GM18909 (cell line): ENCODE measurements around the gene GNLY.
"Not testable (repeated sequence)": the region's sequence is repeated elsewhere in the genome, so short reads cannot be mapped to it uniquely, and the experiment has no call there.

Experiments used
- ATAC-seq: cut with Tn5 transposase; IDR thresholded peaks from one replicate; pipeline ENCODE4 v1.9.1; 2021; ENCODE audit warnings: mild to moderate bottlenecking; ENCODE audit not compliant: unreplicated experiment, poor library complexity

GNLY gene

DNA sequence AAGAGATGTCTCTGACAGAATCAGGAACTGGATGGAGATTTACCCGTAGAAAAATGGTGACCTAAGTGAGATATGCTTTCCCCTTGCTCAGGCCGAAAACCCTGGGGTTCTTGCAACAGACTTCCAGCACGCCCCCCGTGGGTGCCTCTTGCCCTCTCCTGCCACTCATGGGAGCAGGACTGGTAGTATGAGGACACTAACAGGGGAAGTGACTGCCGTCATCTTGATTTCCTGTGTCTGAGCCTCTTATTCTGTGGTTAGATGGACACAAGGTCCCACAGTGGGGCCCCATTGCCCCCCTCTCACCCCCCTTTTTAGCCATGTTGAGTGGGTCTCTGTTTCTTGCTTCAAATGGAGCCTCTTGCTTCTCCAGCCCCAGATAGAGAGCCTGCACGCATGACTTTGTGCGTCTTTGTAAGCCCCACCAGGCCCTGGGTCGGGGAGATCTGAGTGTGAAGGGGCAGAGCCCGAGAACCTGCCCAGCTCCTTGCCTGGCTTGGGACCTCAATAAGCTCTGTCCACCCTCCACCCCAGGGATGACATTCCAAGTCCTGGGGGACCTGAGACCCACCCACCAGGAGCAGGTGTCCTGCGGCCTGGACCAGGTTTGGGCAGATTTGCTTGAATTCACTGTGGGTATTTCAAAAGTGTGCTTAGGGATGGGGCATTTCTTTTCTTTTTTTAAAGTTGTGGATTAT lies 12.6 kb downstream of the GNLY start:
- no peak for ATAC-seq

GRCh38 chr2:85707304-85707703 lies 13.1 kb downstream of the GNLY start:
- peak; percentile 58 for ATAC-seq

DNA sequence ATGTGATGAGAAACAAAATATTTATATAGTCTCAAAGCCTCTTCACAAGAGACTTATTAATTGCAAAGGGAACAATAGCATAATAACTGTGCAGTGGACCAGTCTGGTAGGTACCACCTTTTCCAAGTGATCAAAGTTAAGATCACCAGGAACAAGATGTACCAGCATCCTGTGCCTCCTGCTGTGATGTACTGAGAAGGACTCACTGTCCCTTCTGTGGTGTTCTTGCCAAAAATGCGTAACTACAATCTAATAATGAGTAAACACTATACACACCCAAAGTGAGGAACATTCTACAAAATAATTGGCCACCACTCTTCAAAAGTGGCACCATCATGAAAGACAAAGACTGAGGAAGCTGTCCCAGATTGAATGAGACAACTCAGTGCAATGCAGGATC lies 14.5 kb downstream of the GNLY start:
- ATAC-seq = no peak

DNA sequence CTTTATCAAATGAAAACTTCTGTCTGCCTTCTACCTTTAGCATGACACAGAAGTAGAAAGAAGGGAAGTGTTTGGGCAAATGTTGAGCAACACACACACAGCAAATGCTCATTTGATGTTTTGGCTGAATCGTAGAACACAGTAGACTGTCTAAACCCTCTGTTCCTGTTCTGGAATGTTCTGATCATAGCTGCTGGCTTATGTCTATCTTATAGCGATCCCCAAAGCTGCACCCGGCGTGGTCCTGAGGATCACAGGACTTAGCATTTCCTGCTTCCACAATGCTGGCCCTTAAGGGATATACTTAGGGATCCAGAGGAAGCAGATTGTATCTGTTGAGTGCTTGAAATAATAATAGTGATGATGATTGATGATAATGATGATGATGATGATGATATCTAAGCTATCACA lies 15.2 kb downstream of the GNLY start:
- ATAC-seq = no peak

GRCh38 chr2:85710687-85711577 lies 16.8 kb downstream of the GNLY start:
- ATAC-seq = no peak

DNA sequence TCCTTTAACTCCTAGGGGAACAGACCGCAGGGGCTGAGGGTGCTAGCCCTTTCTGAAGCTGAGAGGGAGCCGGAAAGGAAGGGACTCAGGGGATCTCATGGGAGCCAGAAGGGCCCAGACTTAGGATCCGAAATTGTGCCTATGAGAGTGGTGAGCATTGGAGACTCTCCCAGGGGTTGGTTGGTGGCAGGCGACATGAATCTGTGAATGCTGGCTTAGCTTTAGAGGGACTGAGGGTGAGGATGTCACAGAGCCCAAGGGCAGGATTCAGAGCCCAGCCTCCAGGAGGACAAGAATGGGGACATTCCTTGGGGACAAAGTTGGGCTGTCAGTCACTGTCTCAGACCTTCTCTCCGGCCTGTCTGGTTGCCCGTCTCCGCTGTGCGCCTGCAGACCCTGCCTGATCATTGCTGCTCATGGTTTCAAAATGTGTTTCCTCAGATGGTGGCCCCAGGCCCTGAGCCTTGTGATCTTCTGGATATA lies 17.5 kb downstream of the GNLY start:
- ATAC-seq = no peak

DNA sequence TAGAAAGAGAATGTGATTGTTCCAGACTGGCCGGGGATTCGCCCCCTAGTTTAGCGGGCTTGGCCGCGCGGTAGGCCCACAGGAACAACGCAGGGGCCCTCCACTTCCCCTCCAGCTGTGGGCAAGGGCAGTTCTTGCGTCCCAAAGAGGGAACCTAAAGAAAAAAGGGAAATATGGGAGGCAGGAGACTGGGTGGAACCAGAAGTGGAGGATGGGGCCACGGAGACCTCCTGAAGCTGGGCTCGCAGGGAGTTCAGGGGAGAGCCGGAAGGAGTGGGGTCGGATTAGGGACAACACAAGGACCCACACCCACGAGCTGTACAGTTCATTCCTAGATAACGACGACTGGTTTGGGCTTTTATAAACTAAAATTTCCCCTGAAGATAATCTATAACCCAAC lies 18.2 kb downstream of the GNLY start:
- ATAC-seq = no peak

DNA sequence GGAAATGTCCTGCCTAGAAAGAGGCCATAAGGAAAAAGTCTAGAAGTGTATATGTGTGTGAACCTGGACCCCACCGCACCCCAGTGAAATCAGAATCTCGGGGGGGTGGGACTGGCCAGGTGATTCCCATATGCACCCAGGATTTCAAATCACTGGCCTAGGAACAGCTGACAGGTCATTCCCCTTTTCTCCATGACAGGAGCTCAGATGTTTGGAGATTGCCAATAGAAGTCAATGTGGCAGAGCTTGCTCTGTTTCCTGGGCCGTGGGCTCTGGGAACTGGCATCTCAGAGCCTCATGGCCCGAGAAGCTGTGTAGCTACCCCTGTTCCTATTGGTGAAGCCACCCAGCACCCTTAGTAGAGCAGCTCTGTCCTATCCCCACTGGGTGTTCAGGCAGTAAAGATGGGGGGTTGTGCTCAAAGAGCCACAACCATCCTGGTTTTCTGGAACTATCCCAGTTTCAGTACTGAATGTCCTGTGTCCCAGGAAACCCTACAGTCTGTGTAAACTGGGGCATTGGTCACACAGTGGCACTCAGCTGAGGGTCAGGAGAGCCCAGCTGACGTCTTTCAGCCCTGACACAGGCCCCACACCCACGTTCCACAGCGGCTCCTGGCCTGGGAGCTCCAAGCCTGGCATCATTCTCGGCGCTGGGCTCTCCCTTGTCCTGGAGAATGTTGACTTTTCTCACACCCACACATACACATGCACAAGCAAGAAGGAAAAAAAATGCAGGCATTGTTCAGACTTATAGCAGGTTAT lies 18.9 kb downstream of the GNLY start:
- ATAC-seq = no peak

GRCh38 chr2:85713836-85714235 lies 19.7 kb downstream of the GNLY start:
- ATAC-seq = no peak

DNA sequence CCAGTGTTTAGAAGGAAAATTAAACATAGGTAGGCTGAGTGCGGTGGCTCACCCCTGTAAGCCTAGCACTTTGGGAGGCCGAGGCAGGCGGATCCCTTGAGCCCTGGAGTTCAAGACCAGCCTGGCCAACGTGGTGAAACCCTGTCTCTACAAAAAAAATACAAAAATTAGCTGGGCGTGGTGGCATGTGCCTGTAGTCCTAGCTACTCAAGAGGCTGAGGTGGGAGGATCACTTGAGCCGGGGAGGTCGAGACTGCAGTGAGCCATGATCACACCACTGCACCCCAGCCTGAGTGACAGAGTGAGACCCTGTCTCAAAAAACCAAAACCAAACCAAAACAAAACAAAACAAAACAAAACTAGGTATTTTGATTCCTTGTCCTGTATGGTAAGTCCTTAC lies 20.3 kb downstream of the GNLY start:
- not testable (repeated sequence) for ATAC-seq

DNA sequence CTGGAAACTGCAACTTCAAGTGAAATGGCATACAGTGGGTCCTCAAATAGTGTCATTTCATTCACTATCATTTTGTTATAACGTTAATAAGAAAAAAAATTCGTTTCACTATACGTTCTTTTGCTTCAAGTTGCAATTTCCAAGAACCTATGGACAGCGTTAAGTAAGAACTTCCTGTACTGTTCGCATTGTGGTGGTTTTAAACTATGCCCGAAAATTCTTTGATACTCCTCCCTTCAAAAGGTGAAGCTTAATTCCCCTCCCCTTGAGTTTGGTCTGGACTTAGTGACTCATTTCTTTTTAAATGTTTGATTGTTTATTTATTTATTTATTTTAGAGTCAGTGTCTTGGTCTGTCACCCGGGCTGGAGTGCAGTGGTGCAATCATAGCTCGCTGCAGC lies 20.7 kb downstream of the GNLY start:
- no peak for ATAC-seq

GRCh38 chr2:85716346-85716914 lies 22.3 kb downstream of the GNLY start:
- ATAC-seq = no peak

DNA sequence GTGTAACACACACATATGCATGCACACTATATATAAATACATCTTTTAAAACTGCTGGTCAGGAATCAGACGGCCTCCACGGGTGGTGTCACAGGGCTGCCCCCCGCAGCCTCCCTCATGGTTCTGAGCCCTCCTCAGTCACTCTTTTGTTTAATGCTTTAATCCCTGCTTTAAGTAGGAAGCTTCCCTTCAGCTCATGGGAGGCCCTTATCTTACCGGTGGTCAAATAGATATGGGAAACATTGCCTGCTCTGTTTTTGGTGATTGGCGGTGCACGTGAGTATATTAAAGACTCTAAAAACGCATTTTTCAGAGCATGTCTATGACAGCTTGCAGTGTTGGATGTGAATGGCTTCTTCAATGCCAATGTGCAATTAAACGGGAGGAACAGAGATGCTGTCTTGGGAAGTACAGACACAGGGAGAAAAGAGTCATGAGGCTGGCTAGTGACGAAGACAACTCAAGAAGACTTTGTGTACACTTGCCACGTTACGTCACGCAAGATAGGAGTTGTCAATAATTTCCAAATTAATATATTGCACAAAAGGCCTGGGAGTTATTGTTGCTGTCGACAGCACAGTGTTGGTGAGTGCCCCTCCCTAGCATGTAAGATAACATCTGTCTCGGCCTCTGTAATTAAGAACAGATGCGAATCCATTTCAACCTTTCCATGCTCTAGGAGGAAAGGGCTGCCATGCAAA lies 23.3 kb downstream of the GNLY start:
- no peak for ATAC-seq

DNA sequence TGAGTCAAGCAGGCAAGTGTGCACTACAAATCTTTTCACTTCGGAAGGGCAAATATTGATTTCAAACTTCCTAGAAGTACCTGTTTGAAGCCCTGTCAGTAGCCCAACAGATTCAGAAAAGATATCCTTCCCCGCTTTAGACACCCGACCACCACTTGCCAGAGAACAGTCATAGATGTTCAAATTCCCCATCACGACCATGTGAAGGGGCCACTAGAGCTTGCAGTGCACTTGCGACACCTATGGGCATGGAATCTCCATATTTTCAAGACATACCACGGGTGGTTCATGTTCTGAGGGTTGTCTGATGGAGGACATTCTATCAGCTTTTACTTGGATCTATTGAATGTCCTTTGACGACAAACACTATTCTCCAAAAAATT lies 23.8 kb downstream of the GNLY start:
- no peak for ATAC-seq

GRCh38 chr2:85718885-85719492 lies 24.8 kb downstream of the GNLY start:
- ATAC-seq = no peak

DNA sequence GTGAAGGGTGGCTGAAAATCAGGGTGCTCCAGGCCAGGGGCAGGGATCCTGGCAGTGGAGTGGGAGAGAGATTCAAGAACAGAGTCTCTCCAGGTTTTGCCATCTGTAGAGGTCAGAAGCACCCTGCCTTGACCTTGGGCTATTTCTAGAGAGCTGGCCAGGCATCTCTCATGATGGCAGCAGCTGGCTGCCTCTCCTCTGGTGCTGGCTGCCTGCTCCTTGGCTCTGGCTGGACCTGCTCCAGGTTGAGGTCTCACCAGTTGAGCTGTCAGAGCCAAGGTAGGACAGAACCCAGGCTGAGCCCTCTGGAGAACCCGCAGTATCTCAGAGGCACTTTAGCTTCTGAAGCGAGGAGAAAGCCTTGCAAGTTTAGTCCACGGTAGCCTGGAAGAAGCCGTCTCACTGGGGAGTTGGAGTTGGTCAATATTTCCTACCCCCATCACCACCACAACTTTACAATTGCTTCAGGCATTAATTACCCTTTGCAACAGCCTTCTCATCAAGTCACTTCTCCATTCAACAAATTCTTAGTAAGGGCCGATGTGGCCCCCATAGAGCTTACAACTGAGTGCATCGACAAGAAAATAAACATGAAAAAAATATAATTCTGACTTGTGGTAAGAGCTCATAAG lies 25.6 kb downstream of the GNLY start:
- ATAC-seq = no peak

GRCh38 chr2:85720533-85720932 lies 26.4 kb downstream of the GNLY start:
- ATAC-seq = no peak

DNA sequence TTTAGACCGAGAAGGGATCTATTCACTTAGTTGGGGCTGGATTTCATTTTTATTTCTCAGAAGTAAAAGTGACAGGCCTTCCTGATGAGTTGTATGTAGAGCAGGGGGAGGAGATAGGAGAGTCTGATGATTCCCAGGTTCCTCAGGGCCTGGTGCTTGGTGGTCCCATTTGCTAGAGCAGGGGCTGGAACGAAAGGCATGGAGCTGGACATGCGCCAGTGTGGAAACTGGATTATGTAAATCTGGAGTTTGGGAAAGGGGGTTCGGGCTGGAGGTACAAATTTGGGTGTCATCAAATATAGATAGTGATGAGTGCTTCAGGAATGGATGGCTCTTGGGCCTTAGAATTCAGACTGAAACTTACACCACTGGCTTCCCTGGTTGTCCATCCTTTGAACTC lies 27.5 kb downstream of the GNLY start:
- no peak for ATAC-seq

DNA sequence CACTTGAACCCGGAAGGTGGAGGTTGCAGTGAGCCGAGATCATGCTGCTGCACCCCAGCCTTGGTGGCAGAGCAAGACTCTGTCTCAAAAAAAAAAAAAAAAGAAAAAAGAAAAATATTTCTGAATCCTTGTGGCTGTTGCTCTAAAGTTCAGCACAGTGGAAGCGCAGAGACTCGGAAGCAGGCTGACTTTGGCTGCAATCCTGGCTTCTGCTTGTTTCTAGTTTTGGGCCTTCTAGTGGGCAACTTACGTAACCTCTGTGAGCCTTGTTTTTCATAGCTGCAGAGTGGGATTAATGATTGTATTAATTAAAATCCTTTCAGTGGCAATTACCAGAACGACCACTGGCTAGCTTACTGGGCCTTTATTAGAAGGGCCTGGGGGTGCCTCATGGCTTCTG lies 28.4 kb downstream of the GNLY start:
- ATAC-seq = no peak
